K562 (cell line): ENCODE measurements around the gene FBRS. TPM values are rescaled to one million over a fixed set of nuclear protein-coding genes. Genes with fewer than 3 reads are reported as not detected.
A peak's percentile ranks its signal among the peaks of the same experiment; 100 is the strongest.

Experiments used
- CC2D1A ChIP-seq: fragments of 450-650 bp; IDR thresholded peaks from 2 replicates; pipeline ENCODE4 v1.6.1; 2017; ENCODE audit warnings: mild to moderate bottlenecking
- EWSR1 ChIP-seq: fragments of 450-650 bp; IDR thresholded peaks from 2 replicates; pipeline ENCODE4 v1.6.1; 2018; ENCODE audit warnings: borderline replicate concordance, mild to moderate bottlenecking, low read depth, moderate library complexity; ENCODE audit not compliant: partially characterized antibody
- HNRNPL ChIP-seq: fragments of 200-400 bp; formaldehyde crosslinking; IDR thresholded peaks from 2 replicates; pipeline ENCODE4 v1.6.1; 2017; ENCODE audit warnings: low read depth, mild to moderate bottlenecking, low read length
- KLF1 ChIP-seq: fragments of 450-650 bp; IDR thresholded peaks from 2 replicates; pipeline ENCODE4 v1.6.1; 2016; ENCODE audit warnings: missing genetic modification characterization, missing compliant biosample characterization
- MAFF ChIP-seq: IDR thresholded peaks from 2 replicates; pipeline ENCODE4 v1.6.1; 2012; ENCODE audit warnings: low read length, improper control_type of control experiment
- MNT ChIP-seq, 2 experiments: fragments of 450-650 bp; conservative IDR thresholded peaks; 2 replicates each; pipeline ENCODE4 v1.6.1; 2017; ENCODE audit warnings: mild to moderate bottlenecking in 2 of 2, moderate library complexity in 2 of 2
- PKNOX1 ChIP-seq: fragments of 450-650 bp; IDR thresholded peaks from 2 replicates; pipeline ENCODE4 v1.6.1; 2016
- RREB1 ChIP-seq: fragments of 250-450 bp; sonication (Bioruptor Pico); IDR thresholded peaks from 2 replicates; pipeline ENCODE4 v1.4.0; 2020
- TAF9B ChIP-seq: fragments of 450-650 bp; IDR thresholded peaks from 2 replicates; pipeline ENCODE4 v1.6.1; 2018; ENCODE audit warnings: mild to moderate bottlenecking; ENCODE audit not compliant: partially characterized antibody
- ZBTB9 ChIP-seq: fragments of 450-650 bp; formaldehyde crosslinking; IDR thresholded peaks from 2 replicates; pipeline ENCODE4 v1.4.0; 2020; ENCODE audit warnings: mild to moderate bottlenecking, moderate library complexity
- ZMIZ1 ChIP-seq, 2 experiments: fragments of 150-350 bp in 1 of 2; IDR thresholded peaks; 2 replicates each; pipeline ENCODE4 v1.6.1; 2012 to 2016; ENCODE audit warnings: low read depth in 2 of 2, low read length in 2 of 2, mild to moderate bottlenecking in 1 of 2, moderate library complexity in 1 of 2
- polyA plus RNA-seq, 8 experiments: library from polyadenylated mRNA; depleted of rRNA in 4 of 8; stranded (reverse) in 5 of 8; unstranded in 3 of 8; fragments of >200 nt; fragmentation: Nextera tagmentation in 2 of 8; fragmentation: Illumina TruSeq in 1 of 8; extraction: Ambion mirVana in 2 of 8; extraction: Trizol in 1 of 8; gene quantifications; 2 replicates each; pipeline versions ENCODE4 v1.2.1 to v1.2.3, GENCODE V29; 2011 to 2014; ENCODE audit warnings: inconsistent platforms in 1 of 8, missing spikeins in 1 of 8
- total RNA-seq, 7 experiments: library from RNA; depleted of rRNA in 6 of 7; stranded (reverse); fragments of >200 nt in 6 of 7; fragmentation: Illumina TruSeq in 2 of 7; extraction: Trizol in 2 of 7; gene quantifications; 2 replicates each; pipeline versions ENCODE4 v1.2.1 to v1.2.3, GENCODE V29; 2011 to 2021; ENCODE audit warnings: low replicate concordance in 1 of 7

The FBRS gene
- total and polyA plus RNA-seq, 9 of the 15 experiments (the other 6 are each of a cell fraction or from before 2014, with no cell fraction given), result 0.32 to 59.5 (median 13.1) TPM

GRCh38 chr16:30698139-30698815, 40.0 kb downstream of the FBRS start (continued):
- TF ChIP-seq ZMIZ1 (IDR thresholded peaks at IDR 0.05; ENCODE audit: low read depth in 2 of 2, low read length in 2 of 2) (peak in 1 of 2 experiments; percentile 70; a peak in 2 of 4 replicates), CC2D1A (peak; percentile 55; the same call in 1 of the 2 replicates), HNRNPL (peak; percentile 58; the same call in 1 of the 2 replicates), PKNOX1 (no peak; the same call in 1 of the 2 replicates), RREB1 (CRISPR knock-in tag) (no peak), MNT (conservative IDR thresholded peaks at IDR 0.05) (peak; percentile 66 to 85), EWSR1 (no peak), MAFF (peak; percentile 65; the same call in 1 of the 2 replicates), ZBTB9 (CRISPR knock-in tag) (peak; percentile 77), TAF9B (peak; percentile 91), KLF1 (peak; percentile 65; the same call in 1 of the 2 replicates)
